Mesendoderm (in vitro differentiated cells): ENCODE results near the gene TMTC2.
"Not testable (repeated sequence)": the region's sequence is repeated elsewhere in the genome, so short reads cannot be mapped to it uniquely, and the experiment has no call there.

Experiments used
- DNase-seq: peaks from one replicate; pipeline ENCODE4 v3.0.0; 2013
- H2AK5ac ChIP-seq: 2 replicates; pipeline ENCODE4 v1.6.1; 2013; ENCODE audit warnings: low read length, inconsistent platforms
- H2BK120ac ChIP-seq: 2 replicates; pipeline ENCODE4 v1.6.1; 2013; ENCODE audit warnings: low read depth, mild to moderate bottlenecking, low read length, moderate library complexity, mixed read lengths
- H2BK15ac ChIP-seq: replicated peaks from 2 replicates; pipeline ENCODE4 v1.6.1; 2013; ENCODE audit warnings: low read depth, mild to moderate bottlenecking, moderate library complexity
- H2BK5ac ChIP-seq: 2 replicates; pipeline ENCODE4 v1.6.1; 2013; ENCODE audit warnings: low read length, inconsistent platforms
- H3K18ac ChIP-seq: 2 replicates; pipeline ENCODE4 v1.6.1; 2013; ENCODE audit warnings: mild to moderate bottlenecking, low read length, mixed read lengths
- H3K23ac ChIP-seq: one replicate; pipeline ENCODE4 v1.6.1; 2013; ENCODE audit warnings: low read length
- H3K27ac ChIP-seq: 2 replicates; pipeline ENCODE4 v1.5.1; 2013; ENCODE audit warnings: low read depth, mild to moderate bottlenecking, inconsistent platforms, low read length, moderate library complexity
- H3K27me3 ChIP-seq: 2 replicates; pipeline ENCODE4 v1.6.1; 2013; ENCODE audit warnings: low read length, control low read depth, mild to moderate bottlenecking, inconsistent platforms; ENCODE audit not compliant: insufficient read depth, poor library complexity
- H3K36me3 ChIP-seq: 2 replicates; pipeline ENCODE4 v1.6.1; 2013; ENCODE audit warnings: low read length, inconsistent platforms; ENCODE audit not compliant: control insufficient read depth, insufficient read depth
- H3K4ac ChIP-seq: one replicate; pipeline ENCODE4 v1.6.1; 2013; ENCODE audit warnings: low read depth, mild to moderate bottlenecking, low read length, moderate library complexity
- H3K4me1 ChIP-seq: 2 replicates; pipeline ENCODE4 v1.6.1; 2013; ENCODE audit warnings: low read depth, low read length, inconsistent platforms; ENCODE audit not compliant: control insufficient read depth
- H3K4me2 ChIP-seq: 2 replicates; pipeline ENCODE4 v1.6.1; 2013; ENCODE audit warnings: low read length
- H3K4me3 ChIP-seq: 2 replicates; pipeline ENCODE4 v1.5.1; 2013; ENCODE audit warnings: mild to moderate bottlenecking, low read length
- H3K56ac ChIP-seq: one replicate; pipeline ENCODE4 v1.6.1; 2013; ENCODE audit warnings: low read length
- H3K79me1 ChIP-seq: 2 replicates; pipeline ENCODE4 v1.6.1; 2013; ENCODE audit warnings: low read length, inconsistent platforms
- H3K79me2 ChIP-seq: 2 replicates; pipeline ENCODE4 v1.6.1; 2013; ENCODE audit warnings: mild to moderate bottlenecking, low read length; ENCODE audit not compliant: control insufficient read depth, insufficient read depth
- H3K9ac ChIP-seq: 2 replicates; pipeline ENCODE4 v1.6.1; 2013; ENCODE audit warnings: low read length, inconsistent platforms
- H4K5ac ChIP-seq: one replicate; pipeline ENCODE4 v1.6.1; 2013; ENCODE audit warnings: low read length
- H4K8ac ChIP-seq: one replicate; pipeline ENCODE4 v1.6.1; 2013; ENCODE audit warnings: low read depth, mild to moderate bottlenecking, control low read depth, low read length, moderate library complexity
- WGBS: extraction: QIAGEN DNeasy Blood & Tissue Kit; methylation state at CpG from one replicate; pipeline ENCODE4 v1.1.7; 2013; ENCODE audit warnings: low lambda C conversion rate, missing lambda C conversion rate; ENCODE audit not compliant: insufficient coverage; ENCODE audit errors: extremely low coverage; 5-methylcytosine and 5-hydroxymethylcytosine counted together

TMTC2 gene

GRCh38 chr12:83106873-83107272, 420.2 kb downstream of the TMTC2 start:
- Histone ChIP-seq H3K27ac (no peak overlapping the region), H3K79me2 (no peaks in the 10 kb centered on the region), H2BK15ac (no peak overlapping the region), H3K23ac (no peak overlapping the region), H3K4ac (no peak overlapping the region), H4K5ac (no peak overlapping the region), H3K4me1 (no peaks in the 10 kb centered on the region), H3K18ac (no peak overlapping the region), H3K79me1 (no peaks in the 10 kb centered on the region), H3K4me3 (no peak overlapping the region), H3K4me2 (no peak overlapping the region), H3K27me3 (no peaks in the 10 kb centered on the region), H3K36me3 (no peaks in the 10 kb centered on the region), H2AK5ac (no peak overlapping the region), H4K8ac (no peak overlapping the region), H3K56ac (no peak overlapping the region), H2BK5ac (no peak overlapping the region), H2BK120ac (no peak overlapping the region), H3K9ac (no peak overlapping the region)
- no CpG with 5 or more reads among the region's 1 CpG for WGBS
- DNase-seq, result no peak

GRCh38 chr12:83110424-83110823, 423.7 kb downstream of the TMTC2 start:
- H4K5ac ChIP-seq, result no peak overlapping the region
- H3K18ac ChIP-seq, result no peak overlapping the region
- no peak for DNase-seq
- H3K4me2 ChIP-seq, result no peak overlapping the region
- no peak overlapping the region for H3K56ac ChIP-seq
- no peak overlapping the region for H3K4ac ChIP-seq
- H3K36me3 ChIP-seq, result no peaks in the 10 kb centered on the region
- no peak overlapping the region for H2AK5ac ChIP-seq
- H4K8ac ChIP-seq, result no peak overlapping the region
- WGBS, result no CpG with 5 or more reads among the region's 1 CpG
- H3K4me1 ChIP-seq, result no peaks in the 10 kb centered on the region
- no peak overlapping the region for H3K23ac ChIP-seq
- no peaks in the 10 kb centered on the region for H3K79me2 ChIP-seq
- no peaks in the 10 kb centered on the region for H3K79me1 ChIP-seq
- H3K4me3 ChIP-seq, result no peak overlapping the region
- no peak overlapping the region for H2BK5ac ChIP-seq
- no peaks in the 10 kb centered on the region for H3K27me3 ChIP-seq
- H2BK15ac ChIP-seq, result no peak overlapping the region
- no peak overlapping the region for H3K9ac ChIP-seq
- no peak overlapping the region for H2BK120ac ChIP-seq
- H3K27ac ChIP-seq, result no peak overlapping the region

- no peak overlapping the region for H3K9ac ChIP-seq
- no peak overlapping the region for H3K56ac ChIP-seq
- H2AK5ac ChIP-seq, result no peak overlapping the region
- no peak overlapping the region for H3K4me3 ChIP-seq
- H4K5ac ChIP-seq, result no peak overlapping the region
- no peak overlapping the region for H3K4me2 ChIP-seq
- H3K18ac ChIP-seq, result no peak overlapping the region
- no peak overlapping the region for H3K4ac ChIP-seq
- H3K4me1 ChIP-seq, result no peaks in the 10 kb centered on the region
- H2BK5ac ChIP-seq, result no peak overlapping the region
- H4K8ac ChIP-seq, result no peak overlapping the region
- WGBS, result no CpG with 5 or more reads among the region's 4 CpGs
- no peaks in the 10 kb centered on the region for H3K27me3 ChIP-seq
- no peaks in the 10 kb centered on the region for H3K36me3 ChIP-seq
- H3K23ac ChIP-seq, result no peak overlapping the region
- DNase-seq, result no peak
- no peaks in the 10 kb centered on the region for H3K79me1 ChIP-seq
- no peak overlapping the region for H3K27ac ChIP-seq
- H2BK15ac ChIP-seq, result no peak overlapping the region
- no peaks in the 10 kb centered on the region for H3K79me2 ChIP-seq
- no peak overlapping the region for H2BK120ac ChIP-seq
These were observed 427.2 kb downstream of the TMTC2 start for GRCh38 chr12:83113945-83114344.

GRCh38 chr12:83114966-83115365, 428.3 kb downstream of the TMTC2 start:
- no peak overlapping the region for H3K18ac ChIP-seq
- WGBS, result no CpG with 5 or more reads among the region's 4 CpGs
- no peak overlapping the region for H3K4ac ChIP-seq
- no peaks in the 10 kb centered on the region for H3K27me3 ChIP-seq
- no peak overlapping the region for H3K27ac ChIP-seq
- no peak overlapping the region for H3K9ac ChIP-seq
- DNase-seq, result no peak
- no peaks in the 10 kb centered on the region for H3K79me2 ChIP-seq
- no peak overlapping the region for H3K23ac ChIP-seq
- no peak overlapping the region for H3K4me2 ChIP-seq
- H3K4me1 ChIP-seq, result no peaks in the 10 kb centered on the region
- no peak overlapping the region for H2AK5ac ChIP-seq
- no peak overlapping the region for H4K8ac ChIP-seq
- no peak overlapping the region for H3K56ac ChIP-seq
- H2BK15ac ChIP-seq, result no peak overlapping the region
- no peak overlapping the region for H2BK5ac ChIP-seq
- no peak overlapping the region for H3K4me3 ChIP-seq
- H4K5ac ChIP-seq, result no peak overlapping the region
- H2BK120ac ChIP-seq, result no peak overlapping the region
- no peaks in the 10 kb centered on the region for H3K36me3 ChIP-seq
- H3K79me1 ChIP-seq, result no peaks in the 10 kb centered on the region

- not testable (repeated sequence) for H3K36me3 ChIP-seq, H2AK5ac ChIP-seq, H3K9ac ChIP-seq, H3K56ac ChIP-seq, H3K4me2 ChIP-seq, H3K79me1 ChIP-seq, H3K79me2 ChIP-seq, H3K4me3 ChIP-seq, H3K27ac ChIP-seq, H3K23ac ChIP-seq, DNase-seq, H2BK120ac ChIP-seq, H3K4ac ChIP-seq, H4K8ac ChIP-seq, H3K18ac ChIP-seq, H3K27me3 ChIP-seq, H4K5ac ChIP-seq, H2BK15ac ChIP-seq, H3K4me1 ChIP-seq, H2BK5ac ChIP-seq
- WGBS, result no CpG with 5 or more reads among the region's 3 CpGs
These were observed 431.2 kb downstream of the TMTC2 start for GRCh38 chr12:83117926-83118325.

- Histone ChIP-seq H4K5ac (no peak overlapping the region), H3K4me3 (no peak overlapping the region), H3K36me3 (no peaks in the 10 kb centered on the region), H4K8ac (no peak overlapping the region), H3K79me1 (no peaks in the 10 kb centered on the region), H3K18ac (no peak overlapping the region), H3K9ac (no peak overlapping the region), H3K4me1 (no peaks in the 10 kb centered on the region), H2BK120ac (no peak overlapping the region), H3K27ac (no peak overlapping the region), H2BK15ac (no peak overlapping the region), H3K4ac (no peak overlapping the region), H2BK5ac (no peak overlapping the region), H3K23ac (no peak overlapping the region), H3K27me3 (no peaks in the 10 kb centered on the region), H3K56ac (no peak overlapping the region), H2AK5ac (no peak overlapping the region), H3K79me2 (no peaks in the 10 kb centered on the region), H3K4me2 (no peak overlapping the region)
- WGBS, result no CpG with 5 or more reads among the region's 15 CpGs
- no peak for DNase-seq
These were observed 435.4 kb downstream of the TMTC2 start for GRCh38 chr12:83121897-83122622.
